GM04503 (cell line): ENCODE results near the gene INTS14.

Source experiments
- DNase-seq: peaks from one replicate; pipeline ENCODE4 v3.0.0-alpha.2; 2012; ENCODE audit warnings: low read depth

The INTS14 gene

DNA sequence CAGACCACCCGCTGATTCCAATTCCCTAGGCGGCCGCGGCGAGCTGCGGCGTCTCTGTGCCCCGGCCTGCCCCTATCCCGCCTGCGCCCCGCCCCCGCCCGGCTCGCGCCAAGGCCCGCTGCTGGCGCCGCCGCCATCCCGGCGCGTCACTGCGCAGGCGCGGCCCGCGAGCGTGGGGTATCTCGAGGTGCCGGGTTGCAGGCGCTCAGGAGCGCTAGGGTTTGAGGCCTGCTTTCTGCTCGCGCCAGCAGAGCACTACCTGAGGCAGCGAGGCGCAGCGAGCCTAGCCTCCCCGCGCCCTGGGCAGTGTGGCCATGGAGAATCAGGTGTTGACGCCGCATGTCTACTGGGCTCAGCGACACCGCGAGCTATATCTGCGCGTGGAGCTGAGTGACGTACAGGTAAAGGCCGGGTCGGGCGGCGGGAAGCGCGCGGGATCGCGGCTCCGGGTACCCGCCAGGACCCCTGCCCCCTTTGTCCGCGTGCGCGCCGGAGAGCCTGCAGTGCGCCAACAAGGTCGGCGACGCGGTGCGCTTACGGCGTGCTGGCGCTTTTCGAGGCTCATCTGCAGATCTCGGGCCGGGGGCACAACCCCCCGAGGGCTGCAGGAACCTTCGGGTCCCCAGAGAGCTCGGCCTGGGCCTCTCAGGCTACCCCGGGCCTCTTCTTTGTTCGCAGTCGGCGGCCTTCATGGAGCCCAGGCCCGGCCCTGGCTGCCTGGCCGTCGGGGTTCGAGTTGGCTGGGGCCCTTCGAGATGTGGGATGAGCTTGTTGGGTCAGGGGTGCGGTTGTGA lies 80.4 kb downstream of the INTS14 start, which contains the start of gene HACD3:
Gene HACD3, plus strand, starts transcription at position 146 of the 794 bp plus-strand sequence. Its CDS starts 169 bp downstream, at position 315.
- peak; percentile 16 for DNase-seq

DNA sequence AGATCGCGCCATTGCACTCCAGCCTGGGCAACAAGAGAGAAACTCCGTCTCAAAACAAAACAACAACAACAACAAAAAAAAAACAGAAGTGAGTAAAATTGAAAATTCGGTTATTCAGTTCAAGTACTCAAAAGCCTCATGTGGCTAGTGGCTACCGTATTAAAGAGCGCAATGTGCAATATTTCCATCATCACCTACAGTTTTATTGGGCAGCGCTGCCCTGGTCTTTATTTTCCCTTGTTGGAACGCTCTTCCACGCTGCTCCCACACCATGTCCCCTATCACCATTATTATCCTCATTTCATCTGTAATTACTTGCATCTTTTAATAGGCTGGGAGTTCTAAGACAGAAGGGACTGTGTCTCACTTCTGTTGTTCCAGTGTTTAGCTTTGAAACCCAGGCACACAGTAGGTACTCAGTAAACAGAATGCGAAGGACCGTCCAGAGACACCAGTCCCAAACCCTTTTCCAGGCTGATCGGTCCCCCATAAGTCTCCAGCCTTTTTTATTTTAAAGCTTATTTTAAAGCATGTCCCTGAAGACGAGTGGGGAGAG lies 81.1 kb downstream of the INTS14 start:
- no peak for DNase-seq
